Kidney (tissue), 14 donors: ENCODE data around the gene PLEK. TPM values are rescaled to one million over a fixed set of nuclear protein-coding genes. Genes with fewer than 3 reads are reported as not detected.
"Not testable (repeated sequence)": the region's sequence is repeated elsewhere in the genome, so short reads cannot be mapped to it uniquely, and the experiment has no call there.

Source experiments
- DNase-seq, 5 donors: peaks; one replicate each; pipeline ENCODE4 v3.0.0-alpha.2; 2013 to 2020
- FAIRE-seq: peaks from 2 replicates; lab custom pipeline; 2012; peaks lifted over from hg19 to GRCh38; lab: Jason Lieb, UNC
- H3K27ac ChIP-seq, 2 donors: one replicate each; pipeline ENCODE4 v1.7.0; 2013; ENCODE audit warnings: low read depth in 2 of 2, low read length in 2 of 2, inconsistent platforms in 1 of 2
- H3K27me3 ChIP-seq: one replicate; pipeline ENCODE4 v1.7.1; 2013; ENCODE audit warnings: low read length, inconsistent platforms; ENCODE audit not compliant: control insufficient read depth, insufficient read depth
- H3K36me3 ChIP-seq, 3 donors: one replicate each; pipeline versions ENCODE4 v1.7.0 to v1.7.1; 2013; ENCODE audit warnings: low read length in 3 of 3, control low read depth in 1 of 3, inconsistent platforms in 1 of 3; ENCODE audit not compliant: insufficient read depth in 3 of 3, control insufficient read depth in 2 of 3
- H3K4me1 ChIP-seq, 3 donors: one replicate each; pipeline versions ENCODE4 v1.7.0 to v1.7.1; 2013; ENCODE audit warnings: low read length in 3 of 3, inconsistent platforms in 1 of 3, low read depth in 1 of 3; ENCODE audit not compliant: control insufficient read depth in 2 of 3, insufficient read depth in 2 of 3
- H3K4me3 ChIP-seq, 3 donors: one replicate each; pipeline versions ENCODE4 v1.7.0 to v1.8.1; 2013; ENCODE audit warnings: low read length in 3 of 3, control low read depth in 1 of 3, inconsistent platforms in 1 of 3
- H3K9ac ChIP-seq, 3 donors: one replicate each; pipeline versions ENCODE4 v1.7.0 to v1.7.1; 2013; ENCODE audit warnings: low read length in 3 of 3, control low read depth in 1 of 3, inconsistent platforms in 1 of 3
- H3K9me3 ChIP-seq, 3 donors: one replicate each; pipeline versions ENCODE4 v1.7.0 to v1.7.1; 2013; ENCODE audit warnings: low read length in 3 of 3, control low read depth in 1 of 3, inconsistent platforms in 1 of 3; ENCODE audit not compliant: control insufficient read depth in 2 of 3, insufficient read depth in 1 of 3
- intact Hi-C: fragments of 100-400 bp; cut with DNase I; formaldehyde crosslinking; loops from one replicate; pipeline ENCODE4 v1.11.1; 2022
- polyA plus RNA-seq: library from polyadenylated mRNA; stranded (reverse); fragments of 350-450 nt; fragmentation: Illumina TruSeq; extraction: RNeasy Lipid Tissue Mini Kit (QIAGEN cat#74804); gene quantifications from one replicate; pipeline ENCODE4 v1.2.3, GENCODE V29; 2014; ENCODE audit warnings: low read depth, low replicate concordance; ENCODE audit not compliant: insufficient read depth
- total RNA-seq: library from RNA; stranded (reverse); fragmentation: NEBNext Ultra II Directional; extraction: Animal tissue kit (Norgen Biotek cat#: 25700); gene quantifications from one replicate; pipeline ENCODE4 v1.2.1, GENCODE V29; 2021
- TF ChIP-seq, protein P1 (sequence below): IDR thresholded peaks from 3 replicates; pipeline ENCODE4 v1.5.1; 2012; ENCODE audit warnings: mild to moderate bottlenecking, moderate library complexity, borderline replicate concordance; ENCODE audit not compliant: insufficient read depth; ENCODE audit errors: extremely low read depth
- donor health status: control.
- donor health status: control.
- donor health status: control.
- donor health status: control.
- donor health status: control.
- donor health status: DM: yes; HTN: yes; CAD: no.
- donor health status: Normal renal cell carcinoma (clear cell type).

Gene PLEK
- total and polyA plus RNA-seq, 2 donors from 2014 or later, result 2.8 to 17.3 TPM

DNA sequence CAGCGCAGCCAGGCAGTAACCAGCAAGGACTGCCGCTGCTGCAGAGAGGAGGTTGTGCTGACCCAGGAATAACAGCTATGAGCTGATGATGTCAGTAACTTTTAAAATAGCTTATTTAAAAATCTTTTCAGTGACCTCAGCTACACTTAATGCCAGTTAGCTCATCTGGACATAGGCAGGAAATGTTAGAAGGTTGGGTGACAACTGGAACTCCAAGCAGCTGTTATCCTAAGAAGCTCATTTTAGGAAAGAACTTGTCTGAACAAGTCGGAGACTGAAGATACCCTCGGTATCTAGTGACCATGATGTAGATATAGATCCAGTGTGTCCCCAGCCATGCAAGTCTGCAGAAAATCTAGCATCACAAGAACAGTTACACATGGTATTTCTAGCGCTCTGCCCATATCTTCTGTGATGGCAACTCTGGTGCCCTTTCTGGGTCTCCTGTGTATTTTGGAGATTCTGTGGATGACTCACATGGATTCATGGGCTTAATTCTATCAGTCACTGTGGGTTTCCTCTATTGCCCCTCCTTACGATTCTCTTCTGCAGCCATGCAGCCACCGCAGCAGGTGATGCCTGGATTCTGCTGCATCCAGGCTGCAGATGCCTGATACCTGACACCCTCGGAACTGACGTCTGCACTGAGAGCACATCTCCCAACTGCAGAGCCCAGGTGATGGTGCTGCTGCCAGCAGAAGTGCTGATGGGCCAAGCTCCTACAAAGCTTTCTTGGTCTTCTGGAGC lies 19.8 kb upstream of the PLEK start:
- DNase-seq, result no peak
- Histone ChIP-seq H3K9me3 (no peaks in the 10 kb centered on the region), H3K4me1 (no peaks in the 10 kb centered on the region), H3K27me3 (no peaks in the 10 kb centered on the region), H3K9ac (no peak overlapping the region), H3K27ac (no peak overlapping the region), H3K4me3 (no peak overlapping the region), H3K36me3 (no peaks in the 10 kb centered on the region)
- TF ChIP-seq, protein P1, sequence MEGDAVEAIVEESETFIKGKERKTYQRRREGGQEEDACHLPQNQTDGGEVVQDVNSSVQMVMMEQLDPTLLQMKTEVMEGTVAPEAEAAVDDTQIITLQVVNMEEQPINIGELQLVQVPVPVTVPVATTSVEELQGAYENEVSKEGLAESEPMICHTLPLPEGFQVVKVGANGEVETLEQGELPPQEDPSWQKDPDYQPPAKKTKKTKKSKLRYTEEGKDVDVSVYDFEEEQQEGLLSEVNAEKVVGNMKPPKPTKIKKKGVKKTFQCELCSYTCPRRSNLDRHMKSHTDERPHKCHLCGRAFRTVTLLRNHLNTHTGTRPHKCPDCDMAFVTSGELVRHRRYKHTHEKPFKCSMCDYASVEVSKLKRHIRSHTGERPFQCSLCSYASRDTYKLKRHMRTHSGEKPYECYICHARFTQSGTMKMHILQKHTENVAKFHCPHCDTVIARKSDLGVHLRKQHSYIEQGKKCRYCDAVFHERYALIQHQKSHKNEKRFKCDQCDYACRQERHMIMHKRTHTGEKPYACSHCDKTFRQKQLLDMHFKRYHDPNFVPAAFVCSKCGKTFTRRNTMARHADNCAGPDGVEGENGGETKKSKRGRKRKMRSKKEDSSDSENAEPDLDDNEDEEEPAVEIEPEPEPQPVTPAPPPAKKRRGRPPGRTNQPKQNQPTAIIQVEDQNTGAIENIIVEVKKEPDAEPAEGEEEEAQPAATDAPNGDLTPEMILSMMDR, result no peak
- intact Hi-C loops, result no loop called here
- FAIRE-seq, result no peak

DNA sequence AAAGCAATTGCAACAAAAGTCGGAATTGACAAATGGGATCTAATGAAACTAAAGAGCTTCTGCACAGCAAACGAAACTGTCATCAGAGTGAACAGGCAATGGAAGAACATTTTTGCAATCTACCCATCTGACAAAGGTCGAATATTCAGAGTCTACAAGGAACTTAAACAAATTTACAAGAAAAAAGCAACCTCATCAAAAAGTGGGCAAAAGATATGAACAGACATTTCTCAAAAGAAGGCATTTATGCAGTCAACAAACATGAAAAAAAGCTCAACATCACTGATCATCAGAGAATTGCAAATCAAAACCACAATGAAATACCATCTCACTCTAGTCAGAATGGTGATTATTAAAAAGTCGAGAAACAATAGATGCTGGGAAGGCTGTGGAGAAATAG lies 16.0 kb upstream of the PLEK start:
- intact Hi-C loops, FAIRE-seq, H3K27ac ChIP-seq, H3K4me1 ChIP-seq, H3K36me3 ChIP-seq, H3K27me3 ChIP-seq, H3K9me3 ChIP-seq, H3K4me3 ChIP-seq, DNase-seq, H3K9ac ChIP-seq: not testable (repeated sequence)

DNA sequence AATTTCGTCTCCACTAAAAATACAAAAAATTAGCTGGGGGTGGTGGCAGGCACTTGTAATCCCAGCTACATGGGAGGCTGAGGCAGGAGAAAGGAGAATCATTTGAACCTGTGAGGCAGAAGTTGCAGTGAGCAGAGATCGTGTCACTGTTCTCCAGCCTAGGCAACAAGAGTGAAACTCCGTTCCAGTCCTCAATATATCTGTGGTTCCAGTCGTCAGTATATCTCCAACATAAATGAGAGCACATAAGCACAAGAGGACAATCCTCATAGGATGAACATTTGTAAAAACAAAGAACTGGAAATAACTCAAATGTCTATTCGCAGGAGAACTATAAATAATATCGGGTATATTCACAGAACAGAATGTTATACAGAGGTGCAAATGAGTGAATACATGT lies 13.1 kb upstream of the PLEK start:
- TF ChIP-seq, protein P1, result no peak
- no peaks in the 10 kb centered on the region for H3K4me1 ChIP-seq
- H3K9ac ChIP-seq, result no peak overlapping the region
- no peak overlapping the region for H3K4me3 ChIP-seq
- no peaks in the 10 kb centered on the region for H3K9me3 ChIP-seq
- no peak overlapping the region for H3K27ac ChIP-seq
- FAIRE-seq (no peak), DNase-seq (no peak)
- no peaks in the 10 kb centered on the region for H3K27me3 ChIP-seq
- intact Hi-C loops, result no loop called here
- no peaks in the 10 kb centered on the region for H3K36me3 ChIP-seq

DNA sequence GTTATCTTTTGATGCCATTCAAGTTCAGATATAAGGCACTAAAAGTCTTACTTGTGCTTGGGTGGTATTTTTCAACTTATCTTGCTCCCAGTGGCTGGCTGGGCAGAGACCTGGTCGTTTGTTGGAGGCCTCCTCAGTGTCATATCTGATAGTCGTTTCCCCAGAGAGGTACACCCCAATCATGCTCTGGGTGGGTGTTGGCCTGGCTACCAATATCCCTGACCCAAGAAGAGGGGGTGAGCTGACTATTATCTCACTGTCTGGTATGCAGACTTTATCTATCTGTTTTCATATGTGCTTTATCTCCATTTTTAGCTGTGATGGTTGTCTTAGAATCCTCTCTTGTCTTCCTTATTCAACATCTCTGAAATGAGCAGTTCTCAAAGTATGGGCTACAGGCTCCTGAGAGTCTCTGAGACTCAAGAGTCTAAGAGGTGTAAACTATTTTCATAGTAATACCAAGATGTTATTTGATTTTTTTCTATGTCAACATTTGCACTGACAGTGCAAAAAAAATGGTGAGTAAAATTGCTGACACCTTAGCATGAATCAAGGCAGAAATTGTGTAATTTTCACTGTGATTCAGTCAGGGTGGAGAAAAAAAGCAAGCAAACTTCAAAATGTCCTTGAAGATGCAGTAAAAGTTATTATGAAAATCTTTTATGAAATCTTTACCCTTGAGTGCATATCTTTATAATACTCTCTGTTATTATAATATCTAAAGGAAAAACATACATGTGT lies 12.3 kb upstream of the PLEK start:
- H3K4me3 ChIP-seq, result no peak overlapping the region
- no peaks in the 10 kb centered on the region for H3K27me3 ChIP-seq
- H3K9me3 ChIP-seq, result no peaks in the 10 kb centered on the region
- DNase-seq (no peak), FAIRE-seq (no peak)
- TF ChIP-seq, protein P1, result no peak
- H3K27ac ChIP-seq, result no peak overlapping the region
- H3K4me1 ChIP-seq, result no peaks in the 10 kb centered on the region
- no peaks in the 10 kb centered on the region for H3K36me3 ChIP-seq
- H3K9ac ChIP-seq, result no peak overlapping the region
- intact Hi-C loops, result no loop called here
